ENCODE measurements around the gene RHBDD1.

DNA sequence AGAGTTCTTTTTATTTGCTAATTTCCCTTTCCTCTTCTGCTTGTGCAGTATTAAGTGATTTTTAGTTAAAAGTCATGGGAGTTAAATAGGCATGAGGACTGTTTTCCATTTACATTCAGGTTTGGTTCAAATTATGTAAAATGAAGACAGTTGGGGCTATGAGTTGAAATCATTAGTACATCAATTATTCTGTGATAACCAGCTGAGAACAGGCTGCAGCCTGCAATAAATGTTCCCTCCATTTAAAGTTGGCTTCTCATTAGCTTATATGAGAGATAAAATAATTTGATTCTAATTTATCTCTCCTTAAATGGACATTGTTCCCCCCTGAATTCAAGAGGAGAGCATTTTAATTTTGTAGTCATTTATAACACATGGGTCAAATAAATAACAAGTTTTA is 48.3 kb downstream of the RHBDD1 start:
- TF ChIP-seq, protein P1, sequence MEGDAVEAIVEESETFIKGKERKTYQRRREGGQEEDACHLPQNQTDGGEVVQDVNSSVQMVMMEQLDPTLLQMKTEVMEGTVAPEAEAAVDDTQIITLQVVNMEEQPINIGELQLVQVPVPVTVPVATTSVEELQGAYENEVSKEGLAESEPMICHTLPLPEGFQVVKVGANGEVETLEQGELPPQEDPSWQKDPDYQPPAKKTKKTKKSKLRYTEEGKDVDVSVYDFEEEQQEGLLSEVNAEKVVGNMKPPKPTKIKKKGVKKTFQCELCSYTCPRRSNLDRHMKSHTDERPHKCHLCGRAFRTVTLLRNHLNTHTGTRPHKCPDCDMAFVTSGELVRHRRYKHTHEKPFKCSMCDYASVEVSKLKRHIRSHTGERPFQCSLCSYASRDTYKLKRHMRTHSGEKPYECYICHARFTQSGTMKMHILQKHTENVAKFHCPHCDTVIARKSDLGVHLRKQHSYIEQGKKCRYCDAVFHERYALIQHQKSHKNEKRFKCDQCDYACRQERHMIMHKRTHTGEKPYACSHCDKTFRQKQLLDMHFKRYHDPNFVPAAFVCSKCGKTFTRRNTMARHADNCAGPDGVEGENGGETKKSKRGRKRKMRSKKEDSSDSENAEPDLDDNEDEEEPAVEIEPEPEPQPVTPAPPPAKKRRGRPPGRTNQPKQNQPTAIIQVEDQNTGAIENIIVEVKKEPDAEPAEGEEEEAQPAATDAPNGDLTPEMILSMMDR (IDR thresholded peaks at IDR 0.05): no peak
- TF ChIP-seq POLR2A (IDR thresholded peaks at IDR 0.05): no peak

All from stomach (tissue), 4 donors.